CD4-positive, alpha-beta T cell (primary cell): ENCODE data around the gene MCTP1. TPM values are rescaled to one million over a fixed set of nuclear protein-coding genes. Genes with fewer than 3 reads are reported as not detected.

ENCODE experiments used
- ATAC-seq: fragments of 200-7000 bp; cut with Tn5 transposase; one replicate; pipeline ENCODE4 v1.10.0; 2022; ENCODE audit warnings: mild to moderate bottlenecking; ENCODE audit not compliant: poor library complexity
- CTCF ChIA-PET: fragments of 350-600 bp; sonication (Branson Sonifier 250); formaldehyde crosslinking; loops from one replicate; lab custom pipeline; 2021; ENCODE audit warnings: antibody characterized with exemption, inconsistent platforms; lab: Charles Lee
- POLR2A ChIA-PET: fragments of 350-600 bp; sonication (Branson Sonifier 250); formaldehyde crosslinking; loops from one replicate; lab custom pipeline; 2021; ENCODE audit warnings: antibody characterized with exemption, inconsistent platforms; lab: Charles Lee
- DNase-seq, 14 experiments: peaks; one replicate each; pipeline ENCODE4 v3.0.0-alpha.2; 2013 to 2020; ENCODE audit warnings: mixed read lengths in 2 of 14
- H3K27ac ChIP-seq, 2 donors: one replicate each; pipeline versions ENCODE4 v1.5.1 to v1.7.0; 2013; ENCODE audit warnings: low read length in 2 of 2, low read depth in 1 of 2, mild to moderate bottlenecking in 1 of 2
- H3K27me3 ChIP-seq, 2 experiments: 1 replicate in 1 of 2; 2 replicates in 1 of 2; pipeline versions ENCODE4 v1.6.1 to v1.7.0; 2013; ENCODE audit warnings: low read length in 2 of 2, control low read depth in 1 of 2, mild to moderate bottlenecking in 1 of 2, moderate library complexity in 1 of 2; ENCODE audit not compliant: insufficient read depth in 2 of 2, control insufficient read depth in 1 of 2
- H3K36me3 ChIP-seq: one replicate; pipeline ENCODE4 v1.6.1; 2013; ENCODE audit warnings: low read length, control low read depth; ENCODE audit not compliant: insufficient read depth
- H3K4me1 ChIP-seq: one replicate; pipeline ENCODE4 v1.6.1; 2013; ENCODE audit warnings: low read length, control low read depth; ENCODE audit not compliant: insufficient read depth
- H3K4me3 ChIP-seq: one replicate; pipeline ENCODE4 v1.5.1; 2013; ENCODE audit warnings: mild to moderate bottlenecking, low read length, moderate library complexity
- H3K9me3 ChIP-seq, 2 experiments: 1 replicate in 1 of 2; 2 replicates in 1 of 2; pipeline versions ENCODE4 v1.6.1 to v1.7.0; 2013; ENCODE audit warnings: low read length in 2 of 2, mild to moderate bottlenecking in 2 of 2, control low read depth in 1 of 2, moderate library complexity in 1 of 2; ENCODE audit not compliant: control insufficient read depth in 1 of 2, insufficient read depth in 1 of 2
- H3K27ac Mint-ChIP-seq: one replicate; pipeline ENCODE4 v1.8.0; 2020; ENCODE audit warnings: mixed read lengths
- H3K27me3 Mint-ChIP-seq: one replicate; pipeline ENCODE4 v1.8.0; 2021; ENCODE audit warnings: mixed read lengths
- H3K36me3 Mint-ChIP-seq: one replicate; pipeline ENCODE4 v1.8.0; 2021; ENCODE audit warnings: low read depth, mixed read lengths
- H3K4me1 Mint-ChIP-seq: one replicate; pipeline ENCODE4 v1.8.0; 2021; ENCODE audit warnings: low read depth, mixed read lengths
- H3K4me3 Mint-ChIP-seq: one replicate; pipeline ENCODE4 v1.8.0; 2020; ENCODE audit warnings: mild to moderate bottlenecking, mixed read lengths
- H3K9me3 Mint-ChIP-seq: one replicate; pipeline ENCODE4 v1.8.0; 2020; ENCODE audit warnings: mixed read lengths
- CTCF ChIP-seq: fragments of 200-600 bp; IDR thresholded peaks from one replicate; pipeline ENCODE4 v1.8.0; 2022; ENCODE audit warnings: antibody characterized with exemption, mild to moderate bottlenecking
- intact Hi-C, 2 experiments: fragments of 100-400 bp; cut with DNase I in 1 of 2; cut with micrococcal nuclease in 1 of 2; formaldehyde crosslinking; loops; one replicate each; pipeline versions ENCODE4 v1.15.1 to v1.9.0; 2023 to 2025; cut with DNase I, micrococcal nuclease
- total RNA-seq, 174 experiments: library from RNA in 2 of 174; stranded (reverse) in 2 of 174; gene quantifications; one replicate each; pipeline ENCODE4 v1.2.3 and lab custom pipeline; 2021 to 2026

Gene MCTP1
- total RNA-seq, 2 experiments from 2014 or later: 2.1 to 2.7 TPM

- Histone ChIP-seq H3K4me1 (peaks cover 12% of the 10 kb centered on the region), H3K27ac (no peak overlapping the region), H3K4me3 (no peak overlapping the region), H3K27me3 (peaks cover 36 to 68% of the 10 kb centered on the region in 2 experiments), H3K9me3 (no peaks in the 10 kb centered on the region), H3K36me3 (no peaks in the 10 kb centered on the region)
- DNase-seq (no peak), ATAC-seq (no peak)
- Mint-ChIP-seq H3K27ac (no peak overlapping the region), H3K36me3 (no peaks in the 10 kb centered on the region), H3K4me3 (peak overlapping the region; percentile 82), H3K9me3 (no peaks in the 10 kb centered on the region), H3K4me1 (peaks cover 14% of the 10 kb centered on the region), H3K27me3 (peaks cover 75% of the 10 kb centered on the region)
- intact Hi-C loops: no loop called here
- POLR2A ChIA-PET: no interaction called here
- CTCF ChIA-PET: no interaction called here
- TF ChIP-seq CTCF: no peak
Measured at GRCh38 chr5:95285409-95285755, 488 bp upstream of the MCTP1 start.

DNA sequence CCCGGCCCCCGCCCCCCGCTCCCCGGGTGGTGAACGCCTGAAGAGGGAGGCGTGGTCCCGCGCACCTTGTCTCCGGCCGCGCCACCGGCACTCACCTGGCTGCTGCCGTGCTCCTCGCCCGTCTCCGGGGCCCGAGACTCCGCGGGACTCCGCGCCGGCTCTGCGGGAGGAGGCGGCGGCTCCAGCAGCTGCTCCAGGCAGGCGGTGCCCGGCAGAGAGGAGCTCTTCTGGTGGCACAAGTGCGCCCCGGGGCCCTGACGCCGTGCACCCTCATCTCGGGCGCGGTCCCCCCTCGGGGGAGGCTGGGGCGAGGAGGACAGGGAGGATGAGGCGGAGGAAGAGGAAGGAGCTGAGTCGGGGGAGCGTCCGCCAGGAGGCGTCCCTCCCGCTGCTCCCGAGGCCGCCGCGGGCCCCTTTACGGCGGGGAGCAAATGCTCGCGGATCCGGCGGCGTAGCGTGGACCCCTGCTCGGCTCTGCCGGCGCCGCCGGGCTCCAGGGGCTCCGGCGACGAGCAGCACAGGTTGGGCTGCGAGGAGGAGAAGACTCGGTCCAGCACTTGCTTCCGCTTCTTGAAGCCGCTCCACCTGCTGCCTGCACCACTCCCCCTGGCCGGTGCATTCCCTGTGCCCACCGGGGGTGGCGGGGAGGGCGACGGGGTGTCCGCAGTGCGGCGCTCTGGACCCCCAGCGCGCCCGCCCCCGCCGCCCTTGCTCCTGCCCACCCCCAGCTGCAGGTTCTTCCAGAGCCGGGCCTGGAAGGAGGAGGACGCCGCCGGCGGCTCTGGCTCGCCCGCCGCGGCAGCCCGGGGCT is 928 bp downstream of the MCTP1 start:
- DNase-seq (peak in 3 of 14 experiments; percentile 0 to 30 (median 23)), ATAC-seq (no peak)
- peaks cover 32 to 75% of the 10 kb centered on the region in 2 experiments for H3K27me3 ChIP-seq
- peak overlapping the region; percentile 33 for H3K4me3 ChIP-seq
- peaks cover 14% of the 10 kb centered on the region for H3K4me1 Mint-ChIP-seq
- intact Hi-C loops: no loop called here
- no peak overlapping the region for H3K27ac Mint-ChIP-seq
- TF ChIP-seq CTCF: no peak
- no peaks in the 10 kb centered on the region for H3K36me3 Mint-ChIP-seq
- no peaks in the 10 kb centered on the region for H3K9me3 ChIP-seq
- H3K27ac ChIP-seq: no peak overlapping the region
- H3K4me1 ChIP-seq: peaks cover 12% of the 10 kb centered on the region
- H3K36me3 ChIP-seq: no peaks in the 10 kb centered on the region
- ChIA-PET POLR2A (no interaction called here), CTCF (no interaction called here)
- H3K9me3 Mint-ChIP-seq: no peaks in the 10 kb centered on the region
- no peak overlapping the region for H3K4me3 Mint-ChIP-seq
- peaks cover 75% of the 10 kb centered on the region for H3K27me3 Mint-ChIP-seq

DNA sequence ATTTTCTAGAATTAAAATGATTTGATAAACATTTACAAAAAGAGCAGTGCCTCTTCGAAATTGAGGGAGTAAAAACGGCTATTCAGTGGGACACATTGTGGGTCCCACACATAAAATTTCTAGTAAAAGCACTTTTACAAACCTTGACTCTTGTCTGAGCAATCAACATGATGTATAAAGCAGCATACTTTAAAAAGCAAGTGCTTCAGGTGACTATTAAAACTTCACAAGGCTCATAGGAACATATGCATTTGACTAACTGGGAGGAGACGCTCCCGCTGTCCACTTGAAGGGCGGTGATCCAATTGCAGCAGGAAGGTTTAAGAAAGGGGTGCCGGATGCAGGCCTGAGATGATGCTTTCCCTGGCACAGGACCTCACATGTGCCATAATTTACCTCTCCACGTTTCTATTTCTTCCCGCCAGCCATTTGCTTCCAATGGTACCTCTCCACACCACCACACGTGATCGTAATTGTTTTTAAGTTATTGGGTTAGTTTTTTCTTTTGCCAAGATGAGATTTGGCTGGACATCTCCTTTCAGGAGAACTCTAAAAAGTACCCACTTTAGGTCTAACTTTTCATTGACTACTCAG is 1.8 kb downstream of the MCTP1 start:
- H3K27ac ChIP-seq: no peak overlapping the region
- H3K4me1 Mint-ChIP-seq: peaks cover 14% of the 10 kb centered on the region
- ChIA-PET CTCF (no interaction called here), POLR2A (no interaction called here)
- H3K27me3 Mint-ChIP-seq: peaks cover 73% of the 10 kb centered on the region
- no peak for DNase-seq
- H3K36me3 ChIP-seq: no peaks in the 10 kb centered on the region
- H3K36me3 Mint-ChIP-seq: no peaks in the 10 kb centered on the region
- intact Hi-C loops: no loop called here
- H3K4me1 ChIP-seq: peaks cover 12% of the 10 kb centered on the region
- no peak for TF ChIP-seq CTCF
- no peak overlapping the region for H3K27ac Mint-ChIP-seq
- H3K4me3 Mint-ChIP-seq: peak overlapping the region; percentile 78
- no peaks in the 10 kb centered on the region for H3K9me3 Mint-ChIP-seq
- H3K27me3 ChIP-seq: peaks cover 30 to 75% of the 10 kb centered on the region in 2 experiments
- no peaks in the 10 kb centered on the region for H3K9me3 ChIP-seq
- no peak for ATAC-seq
- H3K4me3 ChIP-seq: no peak overlapping the region
